Effector memory CD8-positive, alpha-beta T cell (primary cell): ENCODE data around the gene MLIP.

Experiments used
- ATAC-seq: fragments of 150-1000 bp; cut with Tn5 transposase; replicated peaks from 2 replicates; pipeline ENCODE4 v1.10.0; 2021; ENCODE audit warnings: mild to moderate bottlenecking, moderate library complexity
- DNase-seq, 3 experiments: peaks; one replicate each; pipeline ENCODE4 v3.0.0; 2021
- H3K27ac Mint-ChIP-seq, 2 donors: one replicate each; pipeline ENCODE4 v1.8.0; 2022; ENCODE audit warnings: mild to moderate bottlenecking in 2 of 2, mixed read lengths in 2 of 2, moderate library complexity in 2 of 2
- H3K27me3 Mint-ChIP-seq, 2 donors: one replicate each; pipeline ENCODE4 v1.8.0; 2022; ENCODE audit warnings: mixed read lengths in 2 of 2
- H3K36me3 Mint-ChIP-seq: one replicate; pipeline ENCODE4 v1.8.0; 2022; ENCODE audit warnings: mild to moderate bottlenecking, moderate library complexity, mixed read lengths; ENCODE audit not compliant: insufficient read depth
- H3K4me1 Mint-ChIP-seq, 2 donors: one replicate each; pipeline ENCODE4 v1.8.0; 2022; ENCODE audit warnings: low read depth in 2 of 2, mixed read lengths in 2 of 2
- H3K4me3 Mint-ChIP-seq, 2 donors: one replicate each; pipeline ENCODE4 v1.8.0; 2022; ENCODE audit warnings: mild to moderate bottlenecking in 2 of 2, mixed read lengths in 2 of 2, moderate library complexity in 2 of 2
- H3K9me3 Mint-ChIP-seq, 2 donors: one replicate each; pipeline ENCODE4 v1.8.0; 2022; ENCODE audit warnings: mixed read lengths in 2 of 2

The MLIP gene

DNA sequence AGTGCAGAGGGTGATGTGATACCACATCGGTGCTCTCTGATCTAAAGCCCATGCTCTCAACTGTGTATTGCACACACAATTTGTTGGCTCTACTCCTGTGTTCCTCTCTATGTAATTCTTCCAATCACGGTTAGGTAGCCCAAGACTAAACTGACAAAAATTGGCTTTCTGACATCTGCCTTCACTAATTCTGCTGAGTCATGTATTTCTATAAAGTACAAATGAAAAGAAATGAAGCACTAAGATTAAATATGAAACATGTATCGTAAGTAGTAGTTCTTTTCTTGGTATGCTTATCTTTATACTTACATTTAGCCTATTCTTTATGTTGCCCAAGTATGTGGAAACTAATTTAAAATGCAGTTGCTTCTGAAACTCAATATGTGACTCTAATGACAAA lies 7.7 kb upstream of the MLIP start:
- Mint-ChIP-seq H3K9me3 (peaks cover 0 to 4% of the 10 kb centered on the region in 2 donors), H3K4me3 (no peak overlapping the region), H3K4me1 (no peaks in the 10 kb centered on the region), H3K27ac (no peak overlapping the region), H3K36me3 (no peaks in the 10 kb centered on the region), H3K27me3 (no peaks in the 10 kb centered on the region)
- DNase-seq (no peak), ATAC-seq (no peak)

DNA sequence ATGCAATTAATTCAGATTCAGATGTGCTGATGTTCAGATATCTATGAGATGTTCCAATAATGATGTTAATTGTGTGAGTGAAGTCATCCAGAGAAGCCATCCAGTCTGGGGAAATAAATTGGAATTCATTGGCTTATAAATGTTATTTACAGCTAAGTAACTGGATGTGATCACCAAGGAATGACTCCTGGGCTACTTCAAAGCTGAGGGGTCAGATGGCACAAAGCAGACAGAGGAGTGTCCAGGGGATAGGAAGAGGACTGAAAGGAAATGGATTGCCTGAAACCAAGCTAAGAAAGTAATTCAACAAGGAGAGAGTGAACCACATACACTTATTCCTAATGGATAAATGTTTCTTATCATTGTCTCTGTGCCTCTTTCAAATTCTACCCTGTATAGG lies 4.5 kb upstream of the MLIP start:
- DNase-seq (no peak), ATAC-seq (no peak)
- H3K9me3 Mint-ChIP-seq: peaks cover 0 to 8% of the 10 kb centered on the region in 2 donors
- no peak overlapping the region for H3K27ac Mint-ChIP-seq
- H3K4me3 Mint-ChIP-seq: no peak overlapping the region
- no peaks in the 10 kb centered on the region for H3K27me3 Mint-ChIP-seq
- no peaks in the 10 kb centered on the region for H3K36me3 Mint-ChIP-seq
- no peaks in the 10 kb centered on the region for H3K4me1 Mint-ChIP-seq

DNA sequence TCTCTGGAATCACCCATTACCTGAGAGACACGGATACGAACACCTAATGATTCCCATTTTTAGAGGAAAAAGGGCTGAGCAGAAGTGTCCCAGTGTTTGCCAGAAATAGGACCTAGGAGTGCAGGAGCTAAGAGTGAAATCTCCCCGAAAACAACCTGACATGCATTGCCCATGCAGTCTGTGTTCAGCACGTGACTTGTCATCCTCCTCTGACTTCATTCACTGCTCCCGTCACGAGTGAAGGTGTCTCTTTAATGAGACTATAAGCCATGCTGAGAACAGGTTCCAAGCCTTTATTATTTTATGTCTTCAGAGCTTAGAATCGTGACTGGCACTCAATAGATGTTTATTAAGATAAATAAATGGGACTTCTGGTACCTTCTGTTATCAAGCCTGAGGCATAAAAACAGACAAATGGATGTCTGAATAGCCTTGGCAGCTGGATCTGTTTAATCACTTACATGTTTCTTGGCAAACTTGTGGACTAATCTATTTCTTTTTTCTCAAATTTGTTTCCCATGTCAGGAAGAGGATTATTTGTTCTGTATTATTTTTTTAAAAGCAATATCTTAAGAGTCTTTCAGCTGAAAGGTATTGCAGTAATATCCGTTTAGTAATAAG lies 3.7 kb upstream of the MLIP start:
- Mint-ChIP-seq H3K27me3 (no peaks in the 10 kb centered on the region), H3K36me3 (no peaks in the 10 kb centered on the region), H3K27ac (no peak overlapping the region), H3K4me3 (no peak overlapping the region), H3K4me1 (no peaks in the 10 kb centered on the region), H3K9me3 (peaks cover 0 to 8% of the 10 kb centered on the region in 2 donors)
- ATAC-seq (no peak), DNase-seq (no peak)

DNA sequence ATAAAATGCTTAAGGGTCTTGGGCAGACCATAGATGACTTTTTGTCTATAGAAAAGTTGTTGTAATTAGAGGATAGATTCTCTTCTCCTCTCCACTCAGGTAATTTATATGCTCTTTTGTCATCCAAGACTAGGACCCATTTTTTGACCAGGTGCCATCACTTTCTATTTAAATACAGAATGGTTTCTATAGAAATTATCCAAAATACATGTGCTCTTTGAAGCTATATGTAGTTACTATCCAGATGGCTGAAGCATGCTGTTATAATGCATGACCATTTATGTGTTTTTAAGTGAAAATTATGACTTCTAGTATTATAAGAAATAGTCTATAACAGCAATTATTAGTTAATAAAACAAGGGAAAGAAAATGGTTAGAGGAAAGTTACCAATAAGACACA lies 3.0 kb upstream of the MLIP start:
- no peak overlapping the region for H3K4me3 Mint-ChIP-seq
- no peaks in the 10 kb centered on the region for H3K36me3 Mint-ChIP-seq
- H3K27me3 Mint-ChIP-seq: no peaks in the 10 kb centered on the region
- no peak overlapping the region for H3K27ac Mint-ChIP-seq
- H3K4me1 Mint-ChIP-seq: no peaks in the 10 kb centered on the region
- ATAC-seq: no peak
- peaks cover 0 to 8% of the 10 kb centered on the region in 2 donors for H3K9me3 Mint-ChIP-seq
- DNase-seq: no peak

DNA sequence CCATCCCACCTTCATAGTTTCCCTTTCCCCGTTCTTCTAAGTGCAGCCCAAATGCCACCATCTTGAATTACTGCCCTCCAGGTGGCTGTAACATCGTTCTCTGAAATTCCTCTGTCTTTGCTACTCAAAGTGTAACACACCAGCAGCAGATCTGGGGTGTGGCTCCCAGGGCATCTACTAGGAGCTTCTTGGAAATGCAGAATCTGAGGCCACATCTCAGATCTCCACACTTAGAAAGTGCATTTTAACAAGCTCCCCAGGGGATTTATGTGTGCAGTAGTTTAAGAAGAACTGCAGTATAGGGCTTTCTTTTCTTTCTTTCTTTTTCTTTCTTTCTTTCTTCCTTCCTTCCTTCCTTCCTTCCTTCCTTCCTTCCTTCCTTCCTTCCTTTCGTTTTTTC lies 1.7 kb upstream of the MLIP start:
- H3K27ac Mint-ChIP-seq: no peak overlapping the region
- H3K36me3 Mint-ChIP-seq: no peaks in the 10 kb centered on the region
- H3K4me1 Mint-ChIP-seq: no peaks in the 10 kb centered on the region
- DNase-seq (no peak), ATAC-seq (no peak)
- H3K27me3 Mint-ChIP-seq: no peaks in the 10 kb centered on the region
- no peak overlapping the region for H3K4me3 Mint-ChIP-seq
- H3K9me3 Mint-ChIP-seq: peaks cover 3 to 8% of the 10 kb centered on the region in 2 donors

- Mint-ChIP-seq H3K27me3 (no peaks in the 10 kb centered on the region), H3K4me1 (no peaks in the 10 kb centered on the region), H3K27ac (no peak overlapping the region), H3K4me3 (no peak overlapping the region), H3K9me3 (peaks cover 8 to 9% of the 10 kb centered on the region in 2 donors), H3K36me3 (no peaks in the 10 kb centered on the region)
- DNase-seq: no peak
- no peak for ATAC-seq
These were observed 958 bp downstream of the MLIP start for GRCh38 chr6:54112151-54112650.

DNA sequence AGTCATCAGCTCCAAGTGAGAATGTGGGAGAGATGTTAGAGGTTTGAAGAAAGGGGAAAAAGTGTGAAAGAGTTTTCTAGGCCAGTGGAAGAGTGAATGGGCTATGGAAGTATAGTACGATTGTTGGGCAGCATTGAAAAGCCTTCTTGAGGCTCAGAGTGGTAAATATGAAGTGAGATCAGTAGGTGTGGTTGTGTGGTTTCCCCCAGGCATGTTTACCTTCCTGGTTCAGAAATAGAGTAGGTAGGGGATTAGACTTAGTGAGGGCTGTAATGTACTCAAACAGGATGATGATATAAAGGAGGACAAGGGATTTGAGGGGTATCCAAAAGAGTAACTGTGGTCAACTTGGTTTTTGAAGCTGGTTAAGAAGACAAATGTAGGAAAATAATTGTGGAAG lies 3.7 kb downstream of the MLIP start:
- no peak for DNase-seq
- Mint-ChIP-seq H3K9me3 (peaks cover 8 to 11% of the 10 kb centered on the region in 2 donors), H3K27ac (no peak overlapping the region), H3K36me3 (no peaks in the 10 kb centered on the region), H3K4me1 (no peaks in the 10 kb centered on the region), H3K4me3 (no peak overlapping the region), H3K27me3 (no peaks in the 10 kb centered on the region)
- no peak for ATAC-seq

GRCh38 chr6:54115966-54116365 lies 4.7 kb downstream of the MLIP start:
- Mint-ChIP-seq H3K27me3 (no peaks in the 10 kb centered on the region), H3K27ac (no peak overlapping the region), H3K36me3 (no peaks in the 10 kb centered on the region), H3K4me1 (no peaks in the 10 kb centered on the region), H3K9me3 (peaks cover 13 to 14% of the 10 kb centered on the region in 2 donors), H3K4me3 (no peak overlapping the region)
- ATAC-seq (no peak), DNase-seq (no peak)

DNA sequence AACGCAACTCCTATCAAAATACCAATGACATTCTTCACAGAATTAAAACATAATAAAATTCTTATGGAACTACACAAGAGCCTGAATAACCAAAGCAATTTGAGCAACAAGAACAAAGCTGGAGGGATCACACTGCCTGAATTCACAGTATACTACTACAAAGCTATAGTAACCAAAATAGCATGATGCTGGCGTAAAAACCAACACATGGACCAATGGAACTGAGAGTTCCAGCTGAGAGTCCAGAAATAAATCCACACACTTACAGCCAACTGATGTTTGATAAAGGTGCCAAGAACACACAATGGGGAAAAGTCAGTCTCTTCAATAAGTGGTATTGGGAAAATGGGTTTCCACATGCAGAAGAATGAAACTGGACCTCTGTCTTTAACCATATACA lies 6.9 kb downstream of the MLIP start:
- no peak for ATAC-seq
- Mint-ChIP-seq H3K27me3 (no peaks in the 10 kb centered on the region), H3K27ac (no peak overlapping the region), H3K4me3 (no peak overlapping the region), H3K4me1 (no peaks in the 10 kb centered on the region), H3K9me3 (peaks cover 12 to 14% of the 10 kb centered on the region in 2 donors), H3K36me3 (no peaks in the 10 kb centered on the region)
- no peak for DNase-seq

- H3K27ac Mint-ChIP-seq: no peak overlapping the region
- DNase-seq (no peak), ATAC-seq (no peak)
- no peaks in the 10 kb centered on the region for H3K27me3 Mint-ChIP-seq
- H3K9me3 Mint-ChIP-seq: peaks cover 4 to 7% of the 10 kb centered on the region in 2 donors
- no peaks in the 10 kb centered on the region for H3K4me1 Mint-ChIP-seq
- no peak overlapping the region for H3K4me3 Mint-ChIP-seq
- no peaks in the 10 kb centered on the region for H3K36me3 Mint-ChIP-seq
These were observed 14.2 kb downstream of the MLIP start for GRCh38 chr6:54125493-54125892.

DNA sequence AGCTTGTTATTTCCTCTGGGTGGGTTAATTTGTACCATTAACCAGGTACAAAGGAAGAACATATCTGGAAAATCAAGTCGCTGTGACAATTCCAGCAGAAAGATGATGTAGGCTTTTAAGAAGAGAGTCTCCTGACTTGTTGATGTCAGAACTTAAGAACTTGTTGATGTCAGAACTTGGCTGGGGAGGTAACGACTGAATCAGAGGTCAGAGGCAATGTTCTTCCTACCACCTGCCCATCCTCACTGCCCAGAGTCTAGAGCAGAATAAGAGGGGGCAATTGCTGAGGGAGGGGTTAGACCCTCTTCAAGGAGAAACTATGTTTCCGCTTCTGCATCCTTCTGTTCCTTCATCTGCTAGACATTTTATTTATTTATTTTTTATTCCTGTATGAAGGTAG lies 18.9 kb downstream of the MLIP start:
- peaks cover 0 to 5% of the 10 kb centered on the region in 2 donors for H3K9me3 Mint-ChIP-seq
- no peaks in the 10 kb centered on the region for H3K27me3 Mint-ChIP-seq
- no peak for ATAC-seq
- H3K4me1 Mint-ChIP-seq: no peaks in the 10 kb centered on the region
- H3K36me3 Mint-ChIP-seq: no peaks in the 10 kb centered on the region
- DNase-seq: no peak
- H3K4me3 Mint-ChIP-seq: no peak overlapping the region
- no peak overlapping the region for H3K27ac Mint-ChIP-seq

GRCh38 chr6:54132587-54132986 lies 21.3 kb downstream of the MLIP start:
- DNase-seq: no peak
- H3K4me3 Mint-ChIP-seq: no peak overlapping the region
- peaks cover 3% of the 10 kb centered on the region for H3K36me3 Mint-ChIP-seq
- H3K9me3 Mint-ChIP-seq: peaks cover 11 to 13% of the 10 kb centered on the region in 2 donors
- no peak overlapping the region for H3K27ac Mint-ChIP-seq
- H3K27me3 Mint-ChIP-seq: no peaks in the 10 kb centered on the region
- no peaks in the 10 kb centered on the region for H3K4me1 Mint-ChIP-seq
- no peak for ATAC-seq

DNA sequence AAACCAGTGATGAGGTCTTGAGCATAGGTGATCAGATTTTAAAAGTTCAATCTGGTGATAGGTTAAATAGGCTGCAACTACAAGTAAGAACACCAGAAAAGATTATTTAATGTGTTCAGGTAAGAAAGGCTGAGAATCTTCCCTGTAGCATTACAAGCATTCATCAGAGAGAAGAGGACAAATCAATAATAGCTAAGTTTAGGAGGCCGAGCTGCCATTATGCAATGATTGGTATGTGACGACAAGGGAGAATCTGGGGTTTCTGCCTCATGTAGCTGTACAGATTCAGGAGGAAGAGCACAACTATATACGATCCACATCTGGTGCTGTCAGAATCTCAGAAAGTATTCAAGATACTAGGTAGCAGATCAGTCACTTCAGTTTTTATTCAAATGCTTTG lies 21.9 kb downstream of the MLIP start:
- ATAC-seq: no peak
- Mint-ChIP-seq H3K9me3 (peaks cover 15 to 17% of the 10 kb centered on the region in 2 donors), H3K4me1 (no peaks in the 10 kb centered on the region), H3K4me3 (no peak overlapping the region), H3K27me3 (no peaks in the 10 kb centered on the region), H3K36me3 (peaks cover 3% of the 10 kb centered on the region), H3K27ac (no peak overlapping the region)
- no peak for DNase-seq

DNA sequence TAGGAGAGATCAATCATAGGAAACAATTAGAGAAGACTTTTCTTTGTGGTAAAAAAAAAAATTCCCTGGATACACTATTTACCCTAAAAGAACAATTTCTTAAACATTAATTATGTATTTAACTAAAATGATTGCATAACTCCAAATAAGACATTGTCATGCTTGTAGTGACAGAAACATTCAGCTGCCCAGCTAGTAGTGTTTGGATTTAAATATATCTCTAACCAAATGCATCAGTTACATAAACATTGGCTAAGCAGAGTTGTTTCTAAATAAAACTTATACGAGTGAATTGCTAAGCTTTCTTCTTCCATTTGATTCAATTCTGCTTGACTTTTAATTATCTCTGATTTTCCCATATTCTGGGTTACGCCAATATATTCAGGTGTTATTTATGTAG lies 23.7 kb downstream of the MLIP start:
- Mint-ChIP-seq H3K4me1 (no peaks in the 10 kb centered on the region), H3K27me3 (no peaks in the 10 kb centered on the region), H3K4me3 (no peak overlapping the region), H3K27ac (no peak overlapping the region), H3K36me3 (peaks cover 3% of the 10 kb centered on the region), H3K9me3 (peaks cover 15 to 17% of the 10 kb centered on the region in 2 donors)
- ATAC-seq: no peak
- no peak for DNase-seq
